ENCODE data around the gene BLVRB.

GRCh38 chr19:40465557-40466218, at the start of gene BLVRB:
- TF ChIP-seq POLR2A (IDR thresholded peaks at IDR 0.05; ENCODE audit: low read depth, low read length) (no peak), TAF1 (IDR thresholded peaks at IDR 0.05; ENCODE audit: low read depth, low read length) (no peak), POU2F2 (IDR thresholded peaks at IDR 0.05; ENCODE audit: low read depth, low read length) (no peak)
